HFFc6 (cell line): ENCODE measurements around the gene OR56B4. TPM values are rescaled to one million over a fixed set of nuclear protein-coding genes. Genes with fewer than 3 reads are reported as not detected.

Experiments used
- DNase-seq: peaks from one replicate; pipeline ENCODE4 v3.0.0-alpha.2; 2018
- H3K27ac Mint-ChIP-seq: 2 replicates; pipeline ENCODE4 v1.8.0; 2020; ENCODE audit warnings: mild to moderate bottlenecking, mixed read lengths
- H3K27me3 Mint-ChIP-seq: 2 replicates; pipeline ENCODE4 v1.8.0; 2021; ENCODE audit warnings: mild to moderate bottlenecking, moderate library complexity, mixed read lengths; ENCODE audit not compliant: insufficient read depth
- H3K36me3 Mint-ChIP-seq: 2 replicates; pipeline ENCODE4 v1.8.0; 2021; ENCODE audit warnings: low read depth, mixed read lengths
- H3K4me1 Mint-ChIP-seq: 2 replicates; pipeline ENCODE4 v1.8.0; 2020; ENCODE audit warnings: low read depth, mixed read lengths
- H3K4me3 Mint-ChIP-seq: 2 replicates; pipeline ENCODE4 v1.8.0; 2020; ENCODE audit warnings: mild to moderate bottlenecking, moderate library complexity, mixed read lengths
- H3K9me3 Mint-ChIP-seq: 2 replicates; pipeline ENCODE4 v1.8.0; 2020; ENCODE audit warnings: mild to moderate bottlenecking, mixed read lengths
- CTCF ChIP-seq: fragments of 200-600 bp; sonication (generic); IDR thresholded peaks from 2 replicates; pipeline ENCODE4 v1.5.0; 2021; ENCODE audit warnings: antibody characterized with exemption, mild to moderate bottlenecking
- total RNA-seq, 6 experiments: library from RNA; stranded (reverse); fragmentation: NEBNext Ultra II Directional; extraction: Animal tissue kit (Norgen Biotek cat#: 25700); gene quantifications; 2 replicates in 1 of 6; 3 replicates in 5 of 6; pipeline ENCODE4 v1.2.3, GENCODE V29; 2021

The OR56B4 gene
- total RNA-seq, 6 experiments from 2014 or later, result not detected

GRCh38 chr11:6096417-6096816 lies 11.1 kb upstream of the OR56B4 start:
- no peaks in the 10 kb centered on the region for H3K36me3 Mint-ChIP-seq
- no peaks in the 10 kb centered on the region; the same call in 1 of the 2 replicates for H3K27me3 Mint-ChIP-seq
- no peaks in the 10 kb centered on the region for H3K4me1 Mint-ChIP-seq
- no peak overlapping the region for H3K4me3 Mint-ChIP-seq
- no peak overlapping the region for H3K27ac Mint-ChIP-seq
- H3K9me3 Mint-ChIP-seq, result peaks cover 45% of the 10 kb centered on the region
- TF ChIP-seq CTCF, result no peak
- DNase-seq, result no peak

GRCh38 chr11:6099577-6099976 lies 7.9 kb upstream of the OR56B4 start:
- H3K27ac Mint-ChIP-seq, result no peak overlapping the region
- peaks cover 2% of the 10 kb centered on the region; the same call in 1 of the 2 replicates for H3K27me3 Mint-ChIP-seq
- no peak overlapping the region for H3K4me3 Mint-ChIP-seq
- H3K36me3 Mint-ChIP-seq, result no peaks in the 10 kb centered on the region
- H3K4me1 Mint-ChIP-seq, result no peaks in the 10 kb centered on the region
- peaks cover 21% of the 10 kb centered on the region; the same call in 1 of the 2 replicates for H3K9me3 Mint-ChIP-seq
- no peak for TF ChIP-seq CTCF
- DNase-seq, result no peak

- no peak overlapping the region for H3K4me3 Mint-ChIP-seq
- no peaks in the 10 kb centered on the region; the same call in 1 of the 2 replicates for H3K27me3 Mint-ChIP-seq
- no peak for DNase-seq
- no peaks in the 10 kb centered on the region for H3K4me1 Mint-ChIP-seq
- peaks cover 39% of the 10 kb centered on the region for H3K9me3 Mint-ChIP-seq
- no peak overlapping the region for H3K27ac Mint-ChIP-seq
- no peak for TF ChIP-seq CTCF
- H3K36me3 Mint-ChIP-seq, result no peaks in the 10 kb centered on the region
Observed at GRCh38 chr11:6110011-6110410, 2.5 kb downstream of the OR56B4 start.

GRCh38 chr11:6111673-6112072 lies 4.2 kb downstream of the OR56B4 start:
- Mint-ChIP-seq H3K9me3 (peaks cover 39% of the 10 kb centered on the region), H3K4me3 (no peak overlapping the region), H3K27ac (no peak overlapping the region), H3K4me1 (no peaks in the 10 kb centered on the region), H3K27me3 (no peaks in the 10 kb centered on the region; the same call in 1 of the 2 replicates), H3K36me3 (no peaks in the 10 kb centered on the region)
- no peak for TF ChIP-seq CTCF
- DNase-seq, result no peak

GRCh38 chr11:6116638-6117037 lies 9.2 kb downstream of the OR56B4 start:
- no peaks in the 10 kb centered on the region for H3K36me3 Mint-ChIP-seq
- no peaks in the 10 kb centered on the region for H3K27me3 Mint-ChIP-seq

More at GRCh38 chr11:6116638-6117037, 9.2 kb downstream of the OR56B4 start:
- no peak overlapping the region for H3K27ac Mint-ChIP-seq
- H3K9me3 Mint-ChIP-seq, result peaks cover 19% of the 10 kb centered on the region
- DNase-seq, result no peak
- H3K4me1 Mint-ChIP-seq, result no peaks in the 10 kb centered on the region
- H3K4me3 Mint-ChIP-seq, result no peak overlapping the region
- no peak for TF ChIP-seq CTCF
